ENCODE results near the gene DDX43. TPM values are rescaled to one million over a fixed set of nuclear protein-coding genes. Genes with fewer than 3 reads are reported as not detected.

Gene DDX43
- total RNA-seq, 4 donors from 2014 or later, result 0.11 to 3.4 (median 1.5) TPM; not detected in 1

- TF ChIP-seq POLR2A (IDR thresholded peaks at IDR 0.05), result no peak
- no peak for TF ChIP-seq CTCF (IDR thresholded peaks at IDR 0.05)
- WGBS, 2 donors, result 83 to 86% methylated on average over 2 of the region's 2 CpGs
These were observed 26.9 kb downstream of the DDX43 start for GRCh38 chr6:73421534-73421933.

GRCh38 chr6:73435236-73435635, 40.6 kb downstream of the DDX43 start:
- WGBS, 2 donors, result 87 to 94% methylated on average over 3 of the region's 3 CpGs

More at GRCh38 chr6:73421534-73421933, 26.9 kb downstream of the DDX43 start:
- H3K36me3 ChIP-seq, result peaks cover 0 to 46% (median 10%) of the 10 kb centered on the region in 3 donors
- H3K9me3 ChIP-seq, result no peaks in the 10 kb centered on the region
- H3K27me3 ChIP-seq, result no peaks in the 10 kb centered on the region
- intact Hi-C loops (cut with DNase I), result no loop called here
- peak overlapping the region in 1 of 4 donors; percentile 14 for H3K27ac ChIP-seq
- no peak overlapping the region for H3K4me3 ChIP-seq
- H3K4me1 ChIP-seq, result no peaks in the 10 kb centered on the region
- no peak for DNase-seq

GRCh38 chr6:73443555-73443954, 48.9 kb downstream of the DDX43 start:
- no peak for TF ChIP-seq CTCF (IDR thresholded peaks at IDR 0.05)
- no peak for TF ChIP-seq POLR2A (IDR thresholded peaks at IDR 0.05)
- WGBS, 2 donors, result 94% methylated on average over 3 of the region's 3 CpGs
- no peaks in the 10 kb centered on the region for H3K9me3 ChIP-seq
- H3K27me3 ChIP-seq, result no peaks in the 10 kb centered on the region
- H3K4me1 ChIP-seq, result no peaks in the 10 kb centered on the region
- no peak overlapping the region for H3K4me3 ChIP-seq
- H3K36me3 ChIP-seq, result peaks cover 0 to 58% (median 19%) of the 10 kb centered on the region in 3 donors
- H3K27ac ChIP-seq, result no peak overlapping the region
- intact Hi-C loops (cut with DNase I), result no loop called here
- DNase-seq, result no peak

More at GRCh38 chr6:73435236-73435635, 40.6 kb downstream of the DDX43 start:
- intact Hi-C loops (cut with DNase I), result no loop called here
- no peak for DNase-seq
- no peaks in the 10 kb centered on the region for H3K4me1 ChIP-seq
- TF ChIP-seq POLR2A (IDR thresholded peaks at IDR 0.05) (no peak), CTCF (IDR thresholded peaks at IDR 0.05) (no peak)
- H3K4me3 ChIP-seq, result no peak overlapping the region
- no peaks in the 10 kb centered on the region for H3K9me3 ChIP-seq
- H3K27me3 ChIP-seq, result no peaks in the 10 kb centered on the region
- peaks cover 0 to 98% (median 8%) of the 10 kb centered on the region in 3 donors for H3K36me3 ChIP-seq
- no peak overlapping the region for H3K27ac ChIP-seq

- intact Hi-C loops (cut with DNase I), result no loop called here
- H3K27me3 ChIP-seq, result no peaks in the 10 kb centered on the region
- H3K27ac ChIP-seq, result peak overlapping the region; percentile 88 to 91 (median 88)
- no peaks in the 10 kb centered on the region for H3K9me3 ChIP-seq
- TF ChIP-seq POLR2A (IDR thresholded peaks at IDR 0.05), result no peak
- no peak for TF ChIP-seq CTCF (IDR thresholded peaks at IDR 0.05)
- WGBS, 2 donors, result 0 to 1% methylated on average over 6 to 13 of the region's 79 CpGs
- H3K36me3 ChIP-seq, result no peaks in the 10 kb centered on the region
- H3K4me1 ChIP-seq, result peaks cover 5 to 45% (median 11%) of the 10 kb centered on the region in 3 donors
- DNase-seq, result no peak
- H3K4me3 ChIP-seq, result peak overlapping the region; percentile 75 to 84 (median 77)
These were observed 56.8 kb downstream of the DDX43 start for GRCh38 chr6:73451223-73452106.

GRCh38 chr6:73452107-73452461, 57.5 kb downstream of the DDX43 start, which contains the start of gene CGAS:
Gene CGAS (minus strand): TSS chr6:73452297. CDS start chr6:73452181, 116 bp downstream.
- peak within 1 kb of the TSS; percentile 75 to 84 (median 77) for H3K4me3 ChIP-seq
- intact Hi-C loops (cut with DNase I), result no loop called here
- H3K36me3 ChIP-seq, result no peaks in the 10 kb centered on the region
- peak within 1 kb of the TSS; percentile 88 to 91 (median 88) for H3K27ac ChIP-seq
- peak; percentile 46 for DNase-seq
- peaks cover 5 to 45% (median 11%) of the 10 kb centered on the region in 3 donors for H3K4me1 ChIP-seq
- H3K9me3 ChIP-seq, result no peaks in the 10 kb centered on the region
- TF ChIP-seq POLR2A (IDR thresholded peaks at IDR 0.05) (peak in 2 of 4 donors; percentile 13 to 75), CTCF (IDR thresholded peaks at IDR 0.05) (no peak)
- 0 to 2% methylated on average over 7 to 12 of the region's 23 CpGs for WGBS, 2 donors
- no peaks in the 10 kb centered on the region for H3K27me3 ChIP-seq
